GM21576 (cell line): ENCODE results near the gene PTPRM.

Experiments used
- ATAC-seq: cut with Tn5 transposase; IDR thresholded peaks from one replicate; pipeline ENCODE4 v1.9.1; 2021; ENCODE audit warnings: mild to moderate bottlenecking, moderate library complexity; ENCODE audit not compliant: unreplicated experiment

The PTPRM gene

GRCh38 chr18:8337211-8337610 lies 770.1 kb downstream of the PTPRM start:
- no peak for ATAC-seq

GRCh38 chr18:8339210-8339609 lies 772.1 kb downstream of the PTPRM start:
- ATAC-seq: no peak

- ATAC-seq: no peak
Observed at GRCh38 chr18:8339952-8340351, 772.8 kb downstream of the PTPRM start.

GRCh38 chr18:8341481-8342230 lies 774.5 kb downstream of the PTPRM start:
- ATAC-seq: no peak

- ATAC-seq: no peak
Observed at GRCh38 chr18:8348051-8348720, 781.1 kb downstream of the PTPRM start.

GRCh38 chr18:8349608-8350323 lies 782.6 kb downstream of the PTPRM start:
- no peak for ATAC-seq

- ATAC-seq: no peak
Observed at GRCh38 chr18:8350628-8351027, 783.5 kb downstream of the PTPRM start.

GRCh38 chr18:8351161-8351560 lies 784.0 kb downstream of the PTPRM start:
- ATAC-seq: no peak

GRCh38 chr18:8354304-8354703 lies 787.2 kb downstream of the PTPRM start:
- no peak for ATAC-seq

GRCh38 chr18:8356001-8356400 lies 788.9 kb downstream of the PTPRM start:
- ATAC-seq: no peak

GRCh38 chr18:8357320-8357719 lies 790.2 kb downstream of the PTPRM start:
- no peak for ATAC-seq

- no peak for ATAC-seq
Observed at GRCh38 chr18:8358033-8358765, 791.1 kb downstream of the PTPRM start.

GRCh38 chr18:8359076-8359475 lies 792.0 kb downstream of the PTPRM start:
- no peak for ATAC-seq

- ATAC-seq: no peak
Observed at GRCh38 chr18:8359481-8359880, 792.4 kb downstream of the PTPRM start.

GRCh38 chr18:8361941-8362471 lies 794.9 kb downstream of the PTPRM start:
- ATAC-seq: no peak

- no peak for ATAC-seq
Observed at GRCh38 chr18:8362863-8363262, 795.7 kb downstream of the PTPRM start.

- no peak for ATAC-seq
Observed at GRCh38 chr18:8364385-8364784, 797.3 kb downstream of the PTPRM start.

GRCh38 chr18:8365006-8365405 lies 797.9 kb downstream of the PTPRM start:
- ATAC-seq: no peak

- no peak for ATAC-seq
Observed at GRCh38 chr18:8365528-8365927, 798.4 kb downstream of the PTPRM start.

GRCh38 chr18:8366070-8366469 lies 799.0 kb downstream of the PTPRM start:
- ATAC-seq: no peak

GRCh38 chr18:8366656-8367055 lies 799.5 kb downstream of the PTPRM start:
- no peak for ATAC-seq
